Astrocyte (in vitro differentiated cells and primary cell): ENCODE measurements around the gene PHAF1.

Experiments used
- CTCF ChIP-seq: IDR thresholded peaks from 2 replicates; pipeline ENCODE4 v1.5.1; 2011; ENCODE audit warnings: low read depth, mild to moderate bottlenecking, inconsistent platforms, low read length, moderate library complexity; ENCODE audit not compliant: insufficient read depth
- EZH2 ChIP-seq: IDR thresholded peaks from 2 replicates; pipeline ENCODE4 v1.6.1; 2012; ENCODE audit warnings: mild to moderate bottlenecking, low read length, inconsistent platforms; ENCODE audit not compliant: insufficient read depth

GRCh38 chr16:67129422-67129821 lies 19.7 kb downstream of the PHAF1 start:
- TF ChIP-seq CTCF (no peak), EZH2 (no peak)
